Kidney (tissue), 14 donors: Measurements from ENCODE around the gene RNASE4. TPM values are rescaled to one million over a fixed set of nuclear protein-coding genes. Genes with fewer than 3 reads are reported as not detected.

Experiments used
- DNase-seq, 5 donors: peaks; one replicate each; pipeline ENCODE4 v3.0.0-alpha.2; 2013 to 2020
- FAIRE-seq: peaks from 2 replicates; lab custom pipeline; 2012; peaks lifted over from hg19 to GRCh38; lab: Jason Lieb, UNC
- H3K27ac ChIP-seq, 2 donors: one replicate each; pipeline ENCODE4 v1.7.0; 2013; ENCODE audit warnings: low read depth in 2 of 2, low read length in 2 of 2, inconsistent platforms in 1 of 2
- H3K27me3 ChIP-seq: one replicate; pipeline ENCODE4 v1.7.1; 2013; ENCODE audit warnings: low read length, inconsistent platforms; ENCODE audit not compliant: control insufficient read depth, insufficient read depth
- H3K36me3 ChIP-seq, 3 donors: one replicate each; pipeline versions ENCODE4 v1.7.0 to v1.7.1; 2013; ENCODE audit warnings: low read length in 3 of 3, control low read depth in 1 of 3, inconsistent platforms in 1 of 3; ENCODE audit not compliant: insufficient read depth in 3 of 3, control insufficient read depth in 2 of 3
- H3K4me1 ChIP-seq, 3 donors: one replicate each; pipeline versions ENCODE4 v1.7.0 to v1.7.1; 2013; ENCODE audit warnings: low read length in 3 of 3, inconsistent platforms in 1 of 3, low read depth in 1 of 3; ENCODE audit not compliant: control insufficient read depth in 2 of 3, insufficient read depth in 2 of 3
- H3K4me3 ChIP-seq, 3 donors: one replicate each; pipeline versions ENCODE4 v1.7.0 to v1.8.1; 2013; ENCODE audit warnings: low read length in 3 of 3, control low read depth in 1 of 3, inconsistent platforms in 1 of 3
- H3K9ac ChIP-seq, 3 donors: one replicate each; pipeline versions ENCODE4 v1.7.0 to v1.7.1; 2013; ENCODE audit warnings: low read length in 3 of 3, control low read depth in 1 of 3, inconsistent platforms in 1 of 3
- H3K9me3 ChIP-seq, 3 donors: one replicate each; pipeline versions ENCODE4 v1.7.0 to v1.7.1; 2013; ENCODE audit warnings: low read length in 3 of 3, control low read depth in 1 of 3, inconsistent platforms in 1 of 3; ENCODE audit not compliant: control insufficient read depth in 2 of 3, insufficient read depth in 1 of 3
- CTCF ChIP-seq: IDR thresholded peaks from 3 replicates; pipeline ENCODE4 v1.5.1; 2012; ENCODE audit warnings: mild to moderate bottlenecking, moderate library complexity, borderline replicate concordance; ENCODE audit not compliant: insufficient read depth; ENCODE audit errors: extremely low read depth
- intact Hi-C: fragments of 100-400 bp; cut with DNase I; formaldehyde crosslinking; loops from one replicate; pipeline ENCODE4 v1.11.1; 2022
- polyA plus RNA-seq: library from polyadenylated mRNA; stranded (reverse); fragments of 350-450 nt; fragmentation: Illumina TruSeq; extraction: RNeasy Lipid Tissue Mini Kit (QIAGEN cat#74804); gene quantifications from one replicate; pipeline ENCODE4 v1.2.3, GENCODE V29; 2014; ENCODE audit warnings: low read depth, low replicate concordance; ENCODE audit not compliant: insufficient read depth
- total RNA-seq: library from RNA; stranded (reverse); fragmentation: NEBNext Ultra II Directional; extraction: Animal tissue kit (Norgen Biotek cat#: 25700); gene quantifications from one replicate; pipeline ENCODE4 v1.2.1, GENCODE V29; 2021
- donor health status: control.
- donor health status: control.
- donor health status: control.
- donor health status: control.
- donor health status: control.
- donor health status: DM: yes; HTN: yes; CAD: no.
- donor health status: Normal renal cell carcinoma (clear cell type).

Gene RNASE4
- total and polyA plus RNA-seq, 2 donors from 2014 or later: 22.8 to 40.4 TPM

GRCh38 chr14:20658246-20658645, 26.1 kb upstream of the RNASE4 start:
- DNase-seq: peak in 1 of 5 donors; percentile 51
- H3K9ac ChIP-seq: no peak overlapping the region
- peaks cover 37% of the 10 kb centered on the region for H3K27me3 ChIP-seq
- no peak for TF ChIP-seq CTCF
- no peak for FAIRE-seq
- intact Hi-C loops: no loop called here
- H3K4me3 ChIP-seq: no peak overlapping the region
- H3K4me1 ChIP-seq: no peaks in the 10 kb centered on the region
- H3K36me3 ChIP-seq: no peaks in the 10 kb centered on the region
- H3K27ac ChIP-seq: no peak overlapping the region
- no peaks in the 10 kb centered on the region for H3K9me3 ChIP-seq

GRCh38 chr14:20659336-20659735, 25.0 kb upstream of the RNASE4 start:
- intact Hi-C loops: no loop called here
- H3K27ac ChIP-seq: no peak overlapping the region
- TF ChIP-seq CTCF: no peak
- no peak overlapping the region for H3K9ac ChIP-seq
- peaks cover 37% of the 10 kb centered on the region for H3K27me3 ChIP-seq
- H3K4me3 ChIP-seq: no peak overlapping the region
- H3K4me1 ChIP-seq: no peaks in the 10 kb centered on the region
- FAIRE-seq (no peak), DNase-seq (peak in 1 of 5 donors; percentile 24)
- H3K9me3 ChIP-seq: no peaks in the 10 kb centered on the region
- no peaks in the 10 kb centered on the region for H3K36me3 ChIP-seq

DNA sequence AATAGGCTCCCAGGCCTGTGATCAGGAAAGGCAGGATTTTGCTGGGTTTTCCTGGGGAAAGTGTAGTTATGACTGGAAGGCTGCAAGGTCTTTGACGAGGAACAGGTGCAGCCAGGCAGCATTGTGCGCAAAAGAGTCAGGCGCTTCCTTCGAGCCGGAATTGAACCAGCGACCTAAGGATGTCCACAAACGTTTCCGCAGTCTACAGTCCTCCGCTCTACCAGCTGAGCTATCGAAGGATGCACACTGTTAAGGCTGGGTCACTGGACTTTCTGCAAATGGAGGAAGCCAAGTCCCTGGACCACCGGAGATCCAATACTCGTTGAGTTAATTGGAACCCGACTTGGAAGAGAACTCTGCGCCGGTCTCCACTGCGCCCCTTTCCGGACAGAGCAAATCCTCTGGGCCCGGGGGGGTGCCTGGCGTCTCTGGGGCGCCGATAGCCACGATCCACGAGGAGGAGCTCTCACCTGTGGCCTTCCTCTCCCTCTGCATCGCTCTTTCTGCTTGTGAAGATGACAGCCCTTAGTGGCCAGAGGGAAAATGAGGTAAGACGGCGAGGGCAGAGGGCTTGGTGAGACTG, 24.5 kb upstream of the RNASE4 start:
- Histone ChIP-seq H3K9ac (no peak overlapping the region), H3K4me3 (no peak overlapping the region), H3K9me3 (no peaks in the 10 kb centered on the region), H3K27ac (no peak overlapping the region), H3K36me3 (no peaks in the 10 kb centered on the region), H3K4me1 (no peaks in the 10 kb centered on the region), H3K27me3 (peaks cover 37% of the 10 kb centered on the region)
- intact Hi-C loops: no loop called here
- TF ChIP-seq CTCF: no peak
- DNase-seq (peak in 1 of 5 donors; percentile 38), FAIRE-seq (no peak)

DNA sequence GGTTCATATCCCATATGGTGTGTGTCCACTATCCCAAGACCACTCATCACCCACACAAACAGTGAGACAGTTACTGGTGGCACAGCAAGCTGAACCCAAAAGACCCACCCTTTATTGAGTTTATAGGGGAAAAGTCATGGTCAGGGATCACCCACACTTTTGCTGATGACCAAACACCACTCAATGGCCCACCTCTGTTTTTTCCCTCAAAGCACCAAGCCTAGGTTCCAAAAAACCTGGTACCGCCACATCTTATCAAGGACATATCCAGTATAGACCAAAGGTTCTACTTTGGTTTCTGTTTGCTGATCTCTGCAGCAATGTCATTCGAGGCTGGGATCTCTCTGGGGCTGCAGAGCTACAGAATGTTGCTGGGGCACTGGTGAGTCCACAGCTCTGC, 23.2 kb upstream of the RNASE4 start:
- no peaks in the 10 kb centered on the region for H3K4me1 ChIP-seq
- no peaks in the 10 kb centered on the region for H3K9me3 ChIP-seq
- DNase-seq (no peak), FAIRE-seq (no peak)
- H3K9ac ChIP-seq: no peak overlapping the region
- H3K4me3 ChIP-seq: no peak overlapping the region
- no peak overlapping the region for H3K27ac ChIP-seq
- no peaks in the 10 kb centered on the region for H3K36me3 ChIP-seq
- H3K27me3 ChIP-seq: peaks cover 32% of the 10 kb centered on the region
- no peak for TF ChIP-seq CTCF
- intact Hi-C loops: no loop called here
